NCI-H526 treated with DMSO at 0.1 percent for 48 hours (cell line): ENCODE measurements around the gene HPS5.

Experiments
- DNase-seq: peaks from one replicate; lab custom pipeline; 2025; lab: John Stamatoyannopoulos, UW

Gene HPS5

GRCh38 chr11:18317551-18317950 is 4.4 kb downstream of the HPS5 start:
- no peak for DNase-seq

GRCh38 chr11:18315893-18316292 is 6.0 kb downstream of the HPS5 start:
- no peak for DNase-seq

- no peak for DNase-seq
Observed at GRCh38 chr11:18314784-18315523, 7.0 kb downstream of the HPS5 start.

GRCh38 chr11:18313965-18314763 is 7.8 kb downstream of the HPS5 start:
- DNase-seq, result no peak

GRCh38 chr11:18312663-18313420 is 9.1 kb downstream of the HPS5 start:
- DNase-seq, result no peak

GRCh38 chr11:18312012-18312411 is 9.9 kb downstream of the HPS5 start:
- DNase-seq, result no peak

GRCh38 chr11:18310800-18311340 is 11.1 kb downstream of the HPS5 start:
- no peak for DNase-seq

GRCh38 chr11:18309691-18310090 is 12.2 kb downstream of the HPS5 start:
- no peak for DNase-seq

- no peak for DNase-seq
Observed at GRCh38 chr11:18308242-18308641, 13.7 kb downstream of the HPS5 start.

- no peak for DNase-seq
Observed at GRCh38 chr11:18307461-18308139, 14.3 kb downstream of the HPS5 start.

- no peak for DNase-seq
Observed at GRCh38 chr11:18304745-18305144, 17.2 kb downstream of the HPS5 start.

- no peak for DNase-seq
Observed at GRCh38 chr11:18299721-18300120, 22.2 kb downstream of the HPS5 start.

GRCh38 chr11:18295316-18295715 is 26.6 kb downstream of the HPS5 start:
- no peak for DNase-seq

- DNase-seq, result no peak
Observed at GRCh38 chr11:18294862-18295261, 27.1 kb downstream of the HPS5 start.

- DNase-seq, result no peak
Observed at GRCh38 chr11:18288911-18289310, 33.0 kb downstream of the HPS5 start.

- DNase-seq, result no peak
Observed at GRCh38 chr11:18285841-18286240, 36.1 kb downstream of the HPS5 start.

- DNase-seq, result no peak
Observed at GRCh38 chr11:18282626-18283025, 39.3 kb downstream of the HPS5 start.

- no peak for DNase-seq
Observed at GRCh38 chr11:18280438-18281045, 41.4 kb downstream of the HPS5 start.

GRCh38 chr11:18277565-18278271 is 44.2 kb downstream of the HPS5 start:
- DNase-seq, result no peak

GRCh38 chr11:18271206-18271605 is 50.7 kb downstream of the HPS5 start:
- DNase-seq, result no peak

GRCh38 chr11:18270102-18270501 is 51.8 kb downstream of the HPS5 start:
- no peak for DNase-seq
